ENCODE data around the gene DISP1. TPM values are rescaled to one million over a fixed set of nuclear protein-coding genes. Genes with fewer than 3 reads are reported as not detected.

Gene DISP1
- total and polyA plus RNA-seq, 2 experiments from 2014 or later: 2.4 to 4.4 TPM

GRCh38 chr1:222783051-222783450 lies 31.8 kb upstream of the DISP1 start:
- Histone ChIP-seq H3K27me3 (ENCODE audit: insufficient read depth) (no peaks in the 10 kb centered on the region; the same call in 1 of the 2 replicates), H3K9me2 (ENCODE audit: insufficient read depth) (no peaks in the 10 kb centered on the region; the same call in 1 of the 2 replicates), H3K4me1 (ENCODE audit: insufficient read depth) (no peaks in the 10 kb centered on the region), H3K4me2 (no peak overlapping the region), H4K20me1 (replicated peaks; ENCODE audit: insufficient read depth) (no peaks in the 10 kb centered on the region), H3K36me3 (ENCODE audit: insufficient read depth) (no peaks in the 10 kb centered on the region), H2AFZ (no peak overlapping the region), H3F3A (replicated peaks; ENCODE audit: low read depth) (no peaks in the 10 kb centered on the region), H3K4me3 (no peak overlapping the region), H3K79me2 (replicated peaks; ENCODE audit: insufficient read depth) (no peaks in the 10 kb centered on the region), H3K27ac (ENCODE audit: low read depth) (no peak overlapping the region)
- DNase-seq (ENCODE audit: low spot score) (no peak), ATAC-seq (no peak)
- Mint-ChIP-seq H3K4me1 (no peaks in the 10 kb centered on the region), H3K27ac (no peak overlapping the region), H3K9me3 (no peaks in the 10 kb centered on the region), H3K27me3 (ENCODE audit: insufficient read depth, low read depth, poor library complexity) (peaks cover 2% of the 10 kb centered on the region), H3K4me3 (no peak overlapping the region), H3K36me3 (ENCODE audit: low read depth) (no peaks in the 10 kb centered on the region)
- TF ChIP-seq STAT1 (IDR thresholded peaks at IDR 0.05; ENCODE audit: unreplicated experiment) (no peak), ZNF331 (CRISPR knock-in tag; IDR thresholded peaks at IDR 0.05; ENCODE audit: low read depth) (no peak), EZH2 (IDR thresholded peaks at IDR 0.05; ENCODE audit: low read depth, unreplicated experiment) (no peak), CTCF (conservative IDR thresholded peaks at IDR 0.05; ENCODE audit: low read depth in 2 of 2) (no peak), CREB1 (CRISPR knock-in tag; IDR thresholded peaks at IDR 0.05; ENCODE audit: low read depth) (no peak), JUNB (IDR thresholded peaks at IDR 0.05; ENCODE audit: unreplicated experiment) (no peak), EZH2phosphoT487 (IDR thresholded peaks at IDR 0.05; ENCODE audit: unreplicated experiment) (no peak), NANOG (IDR thresholded peaks at IDR 0.05; ENCODE audit: borderline replicate concordance) (no peak), REST (IDR thresholded peaks at IDR 0.05; ENCODE audit: unreplicated experiment) (no peak), POLR2AphosphoS5 (IDR thresholded peaks at IDR 0.05; ENCODE audit: low read depth) (no peak)
- TF ChIP-seq, protein P1, sequence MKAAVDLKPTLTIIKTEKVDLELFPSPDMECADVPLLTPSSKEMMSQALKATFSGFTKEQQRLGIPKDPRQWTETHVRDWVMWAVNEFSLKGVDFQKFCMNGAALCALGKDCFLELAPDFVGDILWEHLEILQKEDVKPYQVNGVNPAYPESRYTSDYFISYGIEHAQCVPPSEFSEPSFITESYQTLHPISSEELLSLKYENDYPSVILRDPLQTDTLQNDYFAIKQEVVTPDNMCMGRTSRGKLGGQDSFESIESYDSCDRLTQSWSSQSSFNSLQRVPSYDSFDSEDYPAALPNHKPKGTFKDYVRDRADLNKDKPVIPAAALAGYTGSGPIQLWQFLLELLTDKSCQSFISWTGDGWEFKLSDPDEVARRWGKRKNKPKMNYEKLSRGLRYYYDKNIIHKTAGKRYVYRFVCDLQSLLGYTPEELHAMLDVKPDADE (IDR thresholded peaks at IDR 0.05): no peak
